Measurements from ENCODE around the gene CDKN1C. TPM values are rescaled to one million over a fixed set of nuclear protein-coding genes. Genes with fewer than 3 reads are reported as not detected.
A peak's percentile ranks its signal among the peaks of the same experiment; 100 is the strongest.

CDKN1C gene
- total and polyA plus RNA-seq, 2 experiments from 2014 or later: 64.6 to 108 TPM

GRCh38 chr11:2835296-2835695, 50.3 kb downstream of the CDKN1C start:
- H3K27ac ChIP-seq: no peak overlapping the region

GRCh38 chr11:2834503-2835273, 50.9 kb downstream of the CDKN1C start:
- Histone ChIP-seq H3K9me3 (ENCODE audit: low read depth) (no peaks in the 10 kb centered on the region), H3K4me1 (ENCODE audit: low read depth) (peaks cover 35% of the 10 kb centered on the region), H3K36me3 (no peaks in the 10 kb centered on the region), H3K27me3 (no peaks in the 10 kb centered on the region), H3K4me3 (no peak overlapping the region), H3K27ac (no peak overlapping the region)
- DNase-seq (ENCODE audit: low read depth in 1 of 2, low spot score in 1 of 2): no peak
- no peak for TF ChIP-seq CTCF (IDR thresholded peaks at IDR 0.05; ENCODE audit: low read depth, low read length)

More at GRCh38 chr11:2835296-2835695, 50.3 kb downstream of the CDKN1C start:
- no peaks in the 10 kb centered on the region for H3K9me3 ChIP-seq (ENCODE audit: low read depth)
- peak in 1 of 2 donors; percentile 12 for DNase-seq (ENCODE audit: low read depth in 1 of 2, low spot score in 1 of 2)
- no peaks in the 10 kb centered on the region for H3K36me3 ChIP-seq
- H3K4me3 ChIP-seq: no peak overlapping the region
- H3K4me1 ChIP-seq (ENCODE audit: low read depth): peaks cover 39% of the 10 kb centered on the region
- no peaks in the 10 kb centered on the region for H3K27me3 ChIP-seq
- TF ChIP-seq CTCF (IDR thresholded peaks at IDR 0.05; ENCODE audit: low read depth, low read length): no peak

- H3K9me3 ChIP-seq (ENCODE audit: low read depth): no peaks in the 10 kb centered on the region
- H3K27ac ChIP-seq: no peak overlapping the region
- DNase-seq (ENCODE audit: low read depth in 1 of 2, low spot score in 1 of 2): no peak
- H3K4me3 ChIP-seq: no peak overlapping the region
- H3K27me3 ChIP-seq: no peaks in the 10 kb centered on the region
- H3K36me3 ChIP-seq: no peaks in the 10 kb centered on the region
- no peak for TF ChIP-seq CTCF (IDR thresholded peaks at IDR 0.05; ENCODE audit: low read depth, low read length)
- H3K4me1 ChIP-seq (ENCODE audit: low read depth): peaks cover 27% of the 10 kb centered on the region
These were observed 51.7 kb downstream of the CDKN1C start for GRCh38 chr11:2833716-2834502.

Other genes with a start within 250 kb of the CDKN1C start
- gene KCNQ1OT1, start 185.8 kb downstream of the CDKN1C start, total RNA-seq: 3.1 and 8.8 TPM in 2 replicates
- gene KCNQ1OT1, start 185.8 kb downstream of the CDKN1C start, polyA plus RNA-seq: 2.3 and 3.1 TPM in 2 replicates
- 1.1 TPM in 1 of 2 replicates, not detected in the other for gene PHLDA2, start 43.6 kb upstream of the CDKN1C start, total RNA-seq
- gene PHLDA2, start 43.6 kb upstream of the CDKN1C start, polyA plus RNA-seq: 0.73 and 3.8 TPM in 2 replicates
- 132 and 150 TPM in 2 replicates for gene NAP1L4, start 106.6 kb upstream of the CDKN1C start, total RNA-seq
- gene NAP1L4, start 106.6 kb upstream of the CDKN1C start, polyA plus RNA-seq: 250 and 254 TPM in 2 replicates
- gene CARS1, start 171.6 kb upstream of the CDKN1C start, total RNA-seq: 18.5 and 21.5 TPM in 2 replicates
- 18.7 and 24.2 TPM in 2 replicates for gene CARS1, start 171.6 kb upstream of the CDKN1C start, polyA plus RNA-seq

All from cardiac muscle cell (in vitro differentiated cells and primary cell).